Rectal smooth muscle tissue (tissue), 1 donor: ENCODE data around the gene ADAM33.

ENCODE experiments used
- H3K27ac ChIP-seq: one replicate; pipeline ENCODE4 v1.7.0; 2013; ENCODE audit warnings: low read depth, low read length, inconsistent platforms
- H3K27me3 ChIP-seq: one replicate; pipeline ENCODE4 v1.7.0; 2013; ENCODE audit warnings: low read length; ENCODE audit not compliant: control insufficient read depth, insufficient read depth
- H3K36me3 ChIP-seq: one replicate; pipeline ENCODE4 v1.7.0; 2013; ENCODE audit warnings: low read length; ENCODE audit not compliant: control insufficient read depth, insufficient read depth
- H3K4me1 ChIP-seq: one replicate; pipeline ENCODE4 v1.7.0; 2013; ENCODE audit warnings: low read length; ENCODE audit not compliant: control insufficient read depth, insufficient read depth
- H3K4me3 ChIP-seq: one replicate; pipeline ENCODE4 v1.7.0; 2013; ENCODE audit warnings: low read length
- H3K9ac ChIP-seq: one replicate; pipeline ENCODE4 v1.7.0; 2013; ENCODE audit warnings: low read length

The ADAM33 gene

DNA sequence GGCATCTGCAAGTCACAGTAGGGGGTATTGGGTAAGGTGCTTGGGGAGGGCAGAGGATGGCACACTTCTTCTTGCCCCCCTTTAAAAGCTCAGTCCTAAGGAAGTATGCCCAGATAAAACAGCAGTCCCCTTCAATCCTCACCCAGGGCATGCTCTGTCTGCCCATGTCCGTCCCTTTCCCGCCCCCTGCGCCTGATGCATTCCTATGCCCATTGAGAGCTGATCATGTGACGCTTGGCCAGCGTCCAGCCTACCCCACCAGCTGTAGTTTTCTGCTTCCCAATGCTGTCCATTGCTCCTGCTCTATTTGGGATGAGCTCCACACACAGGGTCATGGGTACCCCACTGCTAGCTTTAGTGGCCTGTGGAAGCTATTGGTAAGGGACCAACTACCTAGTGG is 22.3 kb upstream of the ADAM33 start:
- Histone ChIP-seq H3K27me3 (no peaks in the 10 kb centered on the region), H3K4me1 (no peaks in the 10 kb centered on the region), H3K4me3 (no peak overlapping the region), H3K9ac (no peak overlapping the region), H3K27ac (no peak overlapping the region), H3K36me3 (no peaks in the 10 kb centered on the region)

DNA sequence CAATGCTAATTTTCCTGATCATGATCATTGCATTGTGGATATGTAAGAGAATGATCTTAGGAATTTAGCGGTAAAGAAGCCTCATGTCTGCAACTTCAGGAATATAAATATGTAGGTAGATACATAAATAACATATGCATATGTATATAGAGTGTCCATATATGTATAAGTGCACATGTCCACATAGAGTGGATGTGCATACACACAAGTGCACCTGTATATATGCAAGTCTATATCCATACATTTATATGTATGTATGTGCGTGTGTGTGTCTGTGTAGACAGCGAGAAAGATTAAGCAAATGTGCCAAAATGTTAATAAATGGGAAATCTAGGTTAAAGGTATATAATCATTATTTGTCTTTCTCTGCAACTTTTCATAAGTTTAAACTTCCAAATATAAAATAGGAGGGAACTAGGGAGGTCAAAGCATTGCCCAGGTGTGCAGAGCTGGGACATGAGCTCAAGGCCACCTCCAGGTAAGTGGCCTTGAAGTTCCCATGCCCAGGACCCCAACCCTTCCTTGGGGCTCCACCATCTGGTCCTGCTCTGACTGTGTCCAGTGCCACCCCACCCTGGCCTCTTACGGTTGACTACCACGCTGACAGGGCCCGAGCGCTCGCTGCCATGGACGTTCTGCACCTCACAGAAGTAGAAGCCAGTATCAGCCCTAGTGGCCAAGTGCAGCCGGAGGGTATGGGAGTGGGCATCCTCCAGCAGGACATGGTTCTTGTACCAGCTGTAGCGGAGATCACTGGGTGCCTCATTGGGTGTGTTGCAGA is 21.0 kb upstream of the ADAM33 start:
- no peak overlapping the region for H3K27ac ChIP-seq
- H3K4me1 ChIP-seq: no peaks in the 10 kb centered on the region
- H3K27me3 ChIP-seq: no peaks in the 10 kb centered on the region

DNA sequence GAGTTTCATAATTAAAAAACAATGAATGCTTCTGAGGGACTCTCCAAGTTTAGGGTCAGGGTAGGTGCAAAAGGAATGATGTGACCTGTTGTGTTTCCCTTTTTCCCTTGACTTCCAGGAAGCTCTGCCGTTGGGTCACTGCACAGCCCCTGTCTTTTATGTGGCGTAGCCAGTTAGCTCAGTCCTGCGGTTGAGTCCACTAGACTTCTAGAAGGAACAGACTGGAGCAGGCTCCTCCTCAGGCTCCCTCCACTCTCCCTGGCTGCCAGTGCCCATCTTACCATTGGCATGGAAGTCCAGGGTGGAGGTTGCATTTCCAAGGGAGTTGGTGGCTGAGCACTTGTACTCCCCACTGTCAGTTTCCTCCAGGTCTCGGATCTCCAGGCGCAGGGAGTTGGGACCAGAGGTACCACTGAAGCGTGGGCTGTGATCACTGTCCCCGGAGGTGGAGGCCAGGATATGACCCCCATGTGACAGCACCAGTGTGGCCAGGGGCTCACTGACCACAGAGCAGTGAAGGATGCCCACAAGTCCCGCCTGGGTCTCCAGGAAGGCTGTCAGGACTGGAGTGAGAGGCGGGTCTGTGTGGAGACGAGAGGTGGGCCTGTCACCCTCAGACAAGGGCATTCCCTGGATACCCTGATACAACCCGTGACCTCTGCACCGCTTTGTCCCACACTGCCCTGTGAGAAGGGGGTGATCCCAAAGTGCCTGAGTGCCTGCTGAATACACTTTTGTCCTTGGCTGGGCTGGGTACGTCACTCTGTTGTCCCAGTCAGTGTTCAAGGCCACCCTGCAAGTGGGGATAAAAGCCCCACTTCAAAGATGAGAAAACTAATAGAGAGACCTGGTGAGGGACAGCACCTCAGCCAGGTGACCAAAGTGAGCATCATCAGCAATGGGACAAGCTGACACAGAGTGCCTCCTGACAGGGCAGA is 19.5 kb upstream of the ADAM33 start:
- H3K4me3 ChIP-seq: no peak overlapping the region
- no peaks in the 10 kb centered on the region for H3K27me3 ChIP-seq
- H3K27ac ChIP-seq: no peak overlapping the region
- H3K4me1 ChIP-seq: no peaks in the 10 kb centered on the region
- H3K9ac ChIP-seq: no peak overlapping the region
- H3K36me3 ChIP-seq: no peaks in the 10 kb centered on the region

More for the DNA sequence above, 21.0 kb upstream of the ADAM33 start:
- no peak overlapping the region for H3K4me3 ChIP-seq
- no peaks in the 10 kb centered on the region for H3K36me3 ChIP-seq
- H3K9ac ChIP-seq: no peak overlapping the region

DNA sequence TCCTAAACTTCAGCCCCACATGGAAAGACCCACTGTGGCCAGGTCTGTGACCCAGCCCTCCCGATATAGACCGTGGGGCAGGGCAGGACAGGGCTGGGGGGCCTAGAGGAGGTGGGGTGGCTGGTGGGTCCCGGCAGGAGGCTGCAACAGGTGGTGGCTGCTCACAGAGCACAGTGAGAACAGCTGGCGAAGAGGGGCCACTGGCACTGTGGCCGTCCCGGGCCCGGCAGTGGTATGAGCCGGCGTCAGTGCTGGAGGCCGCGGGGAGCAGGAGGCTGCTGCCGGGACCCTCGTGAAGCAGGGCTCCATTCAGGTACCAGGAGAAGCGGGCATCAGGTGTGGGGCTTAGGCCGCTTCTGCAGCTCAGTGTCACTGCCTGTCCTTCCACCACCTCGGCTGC is 17.2 kb upstream of the ADAM33 start:
- H3K27ac ChIP-seq: no peak overlapping the region
- H3K4me1 ChIP-seq: no peaks in the 10 kb centered on the region
- no peak overlapping the region for H3K9ac ChIP-seq
- H3K27me3 ChIP-seq: no peaks in the 10 kb centered on the region
- H3K4me3 ChIP-seq: no peak overlapping the region
- no peaks in the 10 kb centered on the region for H3K36me3 ChIP-seq

DNA sequence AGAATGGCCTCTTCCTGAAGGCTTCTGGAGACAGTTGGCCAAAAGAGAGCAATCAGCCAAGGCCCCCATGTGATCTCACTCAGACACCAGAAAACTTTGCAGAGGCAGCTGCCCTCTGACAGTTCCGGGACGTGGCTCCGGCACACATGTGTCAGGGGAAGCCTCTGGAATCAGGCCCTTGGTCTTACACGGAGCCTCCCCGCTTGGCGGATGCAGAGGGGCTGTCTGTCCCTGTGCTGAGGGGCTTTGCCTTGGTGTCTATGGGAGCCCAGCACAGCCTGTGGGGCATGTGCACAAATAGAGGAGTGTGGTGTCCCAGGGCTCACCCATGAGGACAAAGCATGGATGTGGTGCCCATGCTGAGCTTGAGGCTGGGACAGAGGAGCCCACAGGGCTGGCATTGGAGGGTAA is 16.8 kb upstream of the ADAM33 start:
- H3K36me3 ChIP-seq: no peaks in the 10 kb centered on the region
- H3K4me3 ChIP-seq: no peak overlapping the region
- no peaks in the 10 kb centered on the region for H3K27me3 ChIP-seq
- no peaks in the 10 kb centered on the region for H3K4me1 ChIP-seq
- no peak overlapping the region for H3K27ac ChIP-seq
- no peak overlapping the region for H3K9ac ChIP-seq

DNA sequence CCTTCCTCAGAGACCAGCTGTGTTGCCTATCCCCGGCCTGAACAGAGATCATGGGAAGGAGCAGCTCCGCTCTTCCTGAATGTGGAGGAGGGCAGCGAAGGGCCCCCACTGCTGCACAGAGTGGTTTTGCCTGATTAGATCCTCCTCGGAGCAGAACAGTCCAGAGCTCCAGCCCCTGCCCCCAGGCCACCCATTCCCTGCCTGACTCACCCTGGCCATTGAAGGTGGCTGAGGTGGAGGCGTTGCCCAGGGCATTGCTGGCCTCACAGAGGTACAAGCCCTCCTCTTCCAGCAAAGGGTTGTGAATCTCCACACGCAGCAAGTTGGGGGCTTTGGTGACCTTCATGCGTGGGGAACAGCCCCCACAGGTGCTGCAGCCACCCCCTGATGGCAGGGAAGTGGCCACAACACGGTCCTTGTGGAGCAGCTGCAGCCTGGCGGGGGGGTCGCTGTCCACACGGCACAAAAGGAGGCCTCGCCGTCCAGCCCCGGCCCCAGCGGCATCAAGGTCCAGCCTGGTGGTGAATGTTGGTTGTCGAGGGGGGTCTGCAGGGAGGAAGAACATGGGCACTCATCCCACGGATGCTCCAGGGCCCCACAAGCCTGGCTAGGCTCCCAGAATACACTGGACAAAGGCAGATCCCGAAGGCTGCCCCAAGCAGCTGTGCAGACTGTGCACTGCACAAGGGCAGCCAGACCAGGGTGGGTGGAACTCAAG is 15.9 kb upstream of the ADAM33 start:
- H3K27ac ChIP-seq: no peak overlapping the region
- no peaks in the 10 kb centered on the region for H3K36me3 ChIP-seq
- no peaks in the 10 kb centered on the region for H3K4me1 ChIP-seq
- H3K9ac ChIP-seq: no peak overlapping the region
- no peaks in the 10 kb centered on the region for H3K27me3 ChIP-seq
- H3K4me3 ChIP-seq: no peak overlapping the region

DNA sequence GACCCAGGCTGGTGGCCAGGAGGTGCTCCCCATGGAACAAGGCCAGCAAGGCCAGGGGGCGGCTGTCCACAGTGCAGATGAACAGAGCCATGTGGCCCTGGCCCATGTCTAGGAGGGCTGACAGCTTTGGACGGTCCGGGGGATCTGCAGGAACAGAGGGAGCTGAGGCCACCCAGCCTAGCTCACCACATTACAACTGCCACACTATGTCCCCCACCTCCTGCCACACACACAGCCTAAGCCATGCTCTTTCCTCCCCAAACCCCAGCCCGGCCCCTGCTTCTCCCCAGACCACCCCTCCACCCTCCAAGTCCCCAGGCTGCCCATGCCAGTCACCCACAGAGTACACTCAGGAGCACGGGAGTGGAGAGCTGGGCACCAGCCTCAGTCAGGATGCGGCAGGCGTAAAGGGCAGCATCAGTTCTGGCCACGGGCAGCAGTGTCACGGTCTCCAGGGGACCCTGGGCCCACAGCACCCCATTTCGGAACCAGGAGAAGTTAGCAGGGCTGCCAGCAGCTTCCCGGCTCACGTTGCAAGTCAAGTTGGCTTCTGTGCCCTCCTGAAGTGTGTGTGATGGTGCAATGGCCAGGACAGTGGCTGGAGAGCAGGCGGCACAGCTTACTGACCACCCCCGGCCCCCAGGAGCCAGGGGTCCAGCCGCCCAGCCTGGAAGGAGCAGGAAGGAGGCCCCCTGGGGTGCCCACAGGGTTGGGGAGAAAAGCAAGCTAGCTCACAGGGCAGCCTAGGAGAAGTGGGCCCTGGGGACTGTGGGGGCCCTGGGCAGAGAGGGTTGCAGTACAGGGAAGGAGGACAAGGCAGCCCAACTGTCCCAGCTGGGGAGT is 15.2 kb upstream of the ADAM33 start:
- Histone ChIP-seq H3K36me3 (no peaks in the 10 kb centered on the region), H3K27ac (no peak overlapping the region), H3K27me3 (no peaks in the 10 kb centered on the region), H3K4me1 (no peaks in the 10 kb centered on the region), H3K4me3 (no peak overlapping the region), H3K9ac (no peak overlapping the region)

DNA sequence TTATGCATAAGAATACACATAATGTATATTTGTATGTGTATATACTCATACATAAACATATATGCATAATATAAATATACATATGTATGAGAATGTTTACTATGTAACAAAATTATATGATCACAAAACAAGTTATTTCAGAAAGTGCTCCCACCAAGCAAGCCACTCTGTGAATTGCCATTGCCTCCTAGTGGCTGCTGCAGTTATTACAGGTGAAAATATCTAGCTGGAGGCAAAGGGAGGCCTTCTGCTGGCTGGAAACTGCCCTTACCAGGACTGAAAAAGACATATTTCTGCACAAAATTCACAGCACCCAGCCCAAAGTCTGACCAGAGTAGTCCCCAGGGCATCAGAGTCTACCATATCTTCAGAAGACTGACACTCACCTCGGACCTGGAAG is 14.4 kb upstream of the ADAM33 start:
- Histone ChIP-seq H3K27ac (no peak overlapping the region), H3K4me1 (no peaks in the 10 kb centered on the region), H3K9ac (no peak overlapping the region), H3K27me3 (no peaks in the 10 kb centered on the region), H3K4me3 (no peak overlapping the region), H3K36me3 (no peaks in the 10 kb centered on the region)

DNA sequence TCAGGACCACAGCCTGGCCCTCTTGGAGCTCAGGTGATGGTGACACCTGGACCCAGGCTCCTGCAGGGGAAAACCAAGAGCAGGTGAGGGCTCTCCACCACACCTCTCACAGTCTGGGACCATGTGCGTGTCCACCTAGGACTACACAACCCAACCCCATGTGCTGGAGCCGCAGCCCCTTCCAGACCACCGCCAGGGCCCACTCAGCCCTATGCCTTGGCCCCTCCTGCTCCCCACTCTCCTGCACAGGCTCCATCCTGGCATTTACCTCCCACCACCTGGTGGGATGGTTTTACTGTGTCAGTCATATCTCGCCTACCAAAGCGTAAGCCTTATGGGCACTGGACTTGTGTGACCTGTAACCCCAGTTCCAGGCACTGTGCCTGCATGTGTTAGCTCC is 13.1 kb upstream of the ADAM33 start:
- no peak overlapping the region for H3K4me3 ChIP-seq
- H3K36me3 ChIP-seq: no peaks in the 10 kb centered on the region
- no peak overlapping the region for H3K9ac ChIP-seq
- no peaks in the 10 kb centered on the region for H3K4me1 ChIP-seq
- no peak overlapping the region for H3K27ac ChIP-seq
- no peaks in the 10 kb centered on the region for H3K27me3 ChIP-seq

DNA sequence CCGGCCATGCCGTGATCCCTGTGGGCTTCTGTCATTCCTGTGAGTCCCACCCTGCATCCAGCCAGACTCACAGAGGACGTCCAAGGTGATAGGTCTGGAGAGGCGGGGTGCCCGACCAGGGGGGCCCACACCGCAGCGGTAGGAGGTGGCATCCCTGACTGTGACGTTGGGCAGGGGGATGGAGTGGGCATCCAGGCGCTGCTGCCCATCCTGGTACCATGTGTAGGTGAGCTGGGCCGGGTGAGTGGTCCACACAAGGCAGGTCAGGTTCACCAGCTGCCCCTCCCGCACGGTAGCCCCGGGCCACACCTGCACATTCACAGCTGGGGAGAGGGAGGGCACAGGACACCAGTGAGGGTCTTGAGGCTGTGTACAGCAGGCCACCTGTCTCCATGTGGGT is 11.6 kb upstream of the ADAM33 start:
- Histone ChIP-seq H3K4me1 (no peaks in the 10 kb centered on the region), H3K36me3 (no peaks in the 10 kb centered on the region), H3K27me3 (no peaks in the 10 kb centered on the region)

DNA sequence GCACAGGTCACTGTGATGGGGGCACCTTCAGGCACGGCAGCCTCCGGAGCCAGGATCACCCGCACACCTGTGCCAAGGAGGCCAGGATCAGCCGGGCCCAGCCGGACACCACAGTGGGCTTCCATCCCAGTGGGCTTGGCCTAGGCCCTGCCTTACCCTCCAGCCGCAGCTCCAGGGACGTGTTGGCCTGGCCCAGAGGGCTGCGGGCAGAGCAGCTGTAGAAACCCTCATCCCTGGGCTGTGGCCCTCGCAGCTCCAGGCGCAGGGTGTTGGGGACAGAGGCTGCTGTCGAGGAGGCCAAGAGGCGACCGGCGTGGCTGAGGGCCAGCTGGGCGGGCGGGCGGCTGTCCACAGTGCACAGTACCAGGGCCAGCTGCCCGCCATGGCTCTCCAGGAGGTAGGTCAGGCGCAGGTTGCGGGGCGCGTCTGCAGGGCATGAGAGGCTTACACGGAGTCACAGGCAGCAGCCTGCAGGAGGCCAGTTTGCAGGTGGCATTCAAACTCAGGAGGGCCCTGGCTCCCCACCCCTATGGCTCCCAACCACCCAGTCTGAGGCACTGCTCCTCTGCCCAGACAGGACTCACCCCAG is 11.0 kb upstream of the ADAM33 start:
- Histone ChIP-seq H3K27ac (no peak overlapping the region), H3K4me1 (peaks cover under 1% of the 10 kb centered on the region), H3K4me3 (no peak overlapping the region), H3K36me3 (no peaks in the 10 kb centered on the region), H3K27me3 (no peaks in the 10 kb centered on the region), H3K9ac (no peak overlapping the region)

More for the DNA sequence above, 11.6 kb upstream of the ADAM33 start:
- H3K27ac ChIP-seq: no peak overlapping the region
- H3K9ac ChIP-seq: no peak overlapping the region
- H3K4me3 ChIP-seq: no peak overlapping the region
